Mesenchymal stem cell (in vitro differentiated cells and primary cell): ENCODE data around the gene ZNF611.
"Not testable (repeated sequence)": the region's sequence is repeated elsewhere in the genome, so short reads cannot be mapped to it uniquely, and the experiment has no call there.

Experiments used
- DNase-seq: peaks from one replicate; pipeline ENCODE4 v3.0.0-alpha.2; 2013
- H2AFZ ChIP-seq: one replicate; pipeline ENCODE4 v1.6.1; 2013; ENCODE audit warnings: low read depth, mild to moderate bottlenecking, control low read depth, inconsistent platforms, low read length, moderate library complexity
- H2AK5ac ChIP-seq: 2 replicates; pipeline ENCODE4 v1.6.1; 2013; ENCODE audit warnings: low read length, moderate library complexity, mild to moderate bottlenecking, inconsistent platforms; ENCODE audit not compliant: severe bottlenecking
- H2BK120ac ChIP-seq: one replicate; pipeline ENCODE4 v1.6.1; 2013; ENCODE audit warnings: low read depth, mild to moderate bottlenecking, inconsistent platforms, low read length, moderate library complexity
- H2BK12ac ChIP-seq, 2 experiments: one replicate each; pipeline ENCODE4 v1.6.1; 2013; ENCODE audit warnings: inconsistent platforms in 2 of 2, low read length in 2 of 2, mild to moderate bottlenecking in 2 of 2, moderate library complexity in 2 of 2, control low read depth in 1 of 2
- H2BK15ac ChIP-seq: one replicate; pipeline ENCODE4 v1.6.1; 2013; ENCODE audit warnings: mild to moderate bottlenecking, low read depth, inconsistent platforms; ENCODE audit not compliant: poor library complexity, severe bottlenecking
- H2BK5ac ChIP-seq: 2 replicates; pipeline ENCODE4 v1.6.1; 2013; ENCODE audit warnings: low read depth, mild to moderate bottlenecking, low read length, control low read depth, inconsistent platforms; ENCODE audit not compliant: poor library complexity, severe bottlenecking
- H3K14ac ChIP-seq, 2 experiments: one replicate each; pipeline ENCODE4 v1.6.1; 2013; ENCODE audit warnings: inconsistent platforms in 2 of 2, low read length in 2 of 2, control low read depth in 1 of 2, mild to moderate bottlenecking in 1 of 2, moderate library complexity in 1 of 2
- H3K18ac ChIP-seq, 2 experiments: one replicate each; pipeline ENCODE4 v1.6.1; 2013; ENCODE audit warnings: inconsistent platforms in 2 of 2, low read length in 2 of 2, control low read depth in 1 of 2, low read depth in 1 of 2, mild to moderate bottlenecking in 1 of 2
- H3K23ac ChIP-seq, 2 experiments: one replicate each; pipeline ENCODE4 v1.6.1; 2013; ENCODE audit warnings: inconsistent platforms in 2 of 2, low read length in 2 of 2, mild to moderate bottlenecking in 2 of 2, moderate library complexity in 2 of 2, control low read depth in 1 of 2
- H3K27ac ChIP-seq: 2 replicates; pipeline ENCODE4 v1.5.1; 2013; ENCODE audit warnings: mild to moderate bottlenecking, moderate library complexity, low read length, control low read depth, inconsistent platforms; ENCODE audit not compliant: poor library complexity, severe bottlenecking
- H3K27me3 ChIP-seq, 2 experiments: 2 replicates each; pipeline versions ENCODE4 v1.6.1 to v1.7.0; 2013; ENCODE audit warnings: low read length in 2 of 2, mild to moderate bottlenecking in 2 of 2, moderate library complexity in 2 of 2, control low read depth in 1 of 2, inconsistent platforms in 1 of 2; ENCODE audit not compliant: control insufficient read depth in 1 of 2, insufficient read depth in 1 of 2
- H3K36me3 ChIP-seq, 2 experiments: 2 replicates each; pipeline versions ENCODE4 v1.6.1 to v1.7.0; 2013; ENCODE audit warnings: low read length in 2 of 2, control low read depth in 1 of 2, inconsistent platforms in 1 of 2, low read depth in 1 of 2, mild to moderate bottlenecking in 1 of 2; ENCODE audit not compliant: insufficient read depth in 2 of 2, control insufficient read depth in 1 of 2
- H3K4ac ChIP-seq, 2 experiments: one replicate each; pipeline ENCODE4 v1.6.1; 2013; ENCODE audit warnings: inconsistent platforms in 2 of 2, low read length in 2 of 2, mild to moderate bottlenecking in 2 of 2, moderate library complexity in 2 of 2, control low read depth in 1 of 2, low read depth in 1 of 2
- H3K4me1 ChIP-seq: 2 replicates; pipeline ENCODE4 v1.6.1; 2013; ENCODE audit warnings: low read depth, low read length, control low read depth; ENCODE audit not compliant: control insufficient read depth, insufficient read depth
- H3K4me2 ChIP-seq: 2 replicates; pipeline ENCODE4 v1.6.1; 2013; ENCODE audit warnings: low read length, mild to moderate bottlenecking, inconsistent platforms; ENCODE audit not compliant: poor library complexity, severe bottlenecking
- H3K4me3 ChIP-seq, 2 experiments: 2 replicates each; pipeline versions ENCODE4 v1.5.1 to v1.7.0; 2013; ENCODE audit warnings: low read length in 2 of 2, mild to moderate bottlenecking in 2 of 2, control low read depth in 1 of 2, low read depth in 1 of 2; ENCODE audit not compliant: insufficient read depth in 1 of 2
- H3K79me1 ChIP-seq: replicated peaks from 2 replicates; pipeline ENCODE4 v1.6.1; 2013; ENCODE audit warnings: mild to moderate bottlenecking, control low read depth, low read length, inconsistent platforms; ENCODE audit not compliant: poor library complexity, severe bottlenecking
- H3K9ac ChIP-seq: 2 replicates; pipeline ENCODE4 v1.7.0; 2013; ENCODE audit warnings: mild to moderate bottlenecking, low read length, moderate library complexity
- H3K9me3 ChIP-seq: 2 replicates; pipeline ENCODE4 v1.7.0; 2013; ENCODE audit warnings: mild to moderate bottlenecking, low read length; ENCODE audit not compliant: control insufficient read depth
- H4K8ac ChIP-seq: one replicate; pipeline ENCODE4 v1.6.1; 2013; ENCODE audit warnings: inconsistent platforms, mild to moderate bottlenecking, low read length, moderate library complexity
- H4K91ac ChIP-seq: one replicate; pipeline ENCODE4 v1.6.1; 2013; ENCODE audit warnings: mild to moderate bottlenecking, low read length, inconsistent platforms
- WGBS: methylation state at CpG from one replicate; pipeline ENCODE4 v1.1.7; 2013; ENCODE audit warnings: mixed read lengths; 5-methylcytosine and 5-hydroxymethylcytosine counted together

The ZNF611 gene

GRCh38 chr19:52720541-52720940 is 14.3 kb downstream of the ZNF611 start:
- H3K4ac ChIP-seq, H2BK12ac ChIP-seq, H2BK120ac ChIP-seq, DNase-seq, H3K18ac ChIP-seq, H3K23ac ChIP-seq, H4K91ac ChIP-seq, H2BK5ac ChIP-seq, H2AFZ ChIP-seq, H3K27ac ChIP-seq, H3K4me3 ChIP-seq, H3K14ac ChIP-seq, H2AK5ac ChIP-seq, H3K27me3 ChIP-seq, H3K9ac ChIP-seq, H2BK15ac ChIP-seq, H4K8ac ChIP-seq, H3K4me2 ChIP-seq, H3K9me3 ChIP-seq: not testable (repeated sequence)
- 98% methylated on average over 21 of the region's 21 CpGs for WGBS
- peaks cover 12% of the 10 kb centered on the region for H3K79me1 ChIP-seq
- H3K4me1 ChIP-seq, result peaks cover 24% of the 10 kb centered on the region
- peaks cover 15 to 27% of the 10 kb centered on the region in 2 experiments for H3K36me3 ChIP-seq

- peaks cover 10% of the 10 kb centered on the region for H3K4me1 ChIP-seq
- H2BK15ac ChIP-seq, result no peak overlapping the region
- no peak overlapping the region for H4K8ac ChIP-seq
- H3K4me3 ChIP-seq, result no peak overlapping the region
- H2AK5ac ChIP-seq, result no peak overlapping the region
- H3K9ac ChIP-seq, result no peak overlapping the region
- no peak overlapping the region for H2BK120ac ChIP-seq
- no peak overlapping the region for H2BK12ac ChIP-seq
- peaks cover 40 to 44% of the 10 kb centered on the region in 2 experiments for H3K36me3 ChIP-seq
- H2BK5ac ChIP-seq, result no peak overlapping the region
- no peaks in the 10 kb centered on the region for H3K27me3 ChIP-seq
- no peak overlapping the region for H2AFZ ChIP-seq
- no peak overlapping the region for H3K4me2 ChIP-seq
- no peak overlapping the region for H3K23ac ChIP-seq
- H3K14ac ChIP-seq, result no peak overlapping the region
- H3K4ac ChIP-seq, result no peak overlapping the region
- peaks cover 14% of the 10 kb centered on the region for H3K79me1 ChIP-seq
- peaks cover 10% of the 10 kb centered on the region for H3K9me3 ChIP-seq
- H3K27ac ChIP-seq, result no peak overlapping the region
- WGBS, result 26% methylated on average over 1 of the region's 1 CpG
- H4K91ac ChIP-seq, result peak overlapping the region; percentile 23
- H3K18ac ChIP-seq, result no peak overlapping the region
- DNase-seq, result no peak
These were observed 18.3 kb downstream of the ZNF611 start for GRCh38 chr19:52716522-52716921.

GRCh38 chr19:52715902-52716301 is 18.9 kb downstream of the ZNF611 start:
- not testable (repeated sequence) for H3K18ac ChIP-seq, H3K79me1 ChIP-seq, H3K9ac ChIP-seq, H3K4ac ChIP-seq, H2BK12ac ChIP-seq, H2AK5ac ChIP-seq, H2BK5ac ChIP-seq, H3K4me3 ChIP-seq, H2AFZ ChIP-seq, H2BK120ac ChIP-seq, H3K27me3 ChIP-seq, H4K8ac ChIP-seq, H4K91ac ChIP-seq, H3K23ac ChIP-seq, H3K27ac ChIP-seq, H2BK15ac ChIP-seq, H3K4me1 ChIP-seq, H3K4me2 ChIP-seq, H3K14ac ChIP-seq
- 46% methylated on average over 4 of the region's 4 CpGs for WGBS
- Histone ChIP-seq H3K9me3 (peaks cover 17% of the 10 kb centered on the region), H3K36me3 (peaks cover 44 to 46% of the 10 kb centered on the region in 2 experiments)
- peak; percentile 48 for DNase-seq

GRCh38 chr19:52715330-52715729 is 19.5 kb downstream of the ZNF611 start:
- not testable (repeated sequence) for H3K4ac ChIP-seq, H3K4me3 ChIP-seq, H2BK5ac ChIP-seq, H3K4me2 ChIP-seq, H2BK120ac ChIP-seq, H3K23ac ChIP-seq, H2AK5ac ChIP-seq, H2BK15ac ChIP-seq, H2AFZ ChIP-seq, H3K18ac ChIP-seq, H4K91ac ChIP-seq, DNase-seq, H3K4me1 ChIP-seq, H3K27ac ChIP-seq, H3K14ac ChIP-seq, H3K79me1 ChIP-seq, H2BK12ac ChIP-seq, H3K27me3 ChIP-seq, H4K8ac ChIP-seq, H3K9ac ChIP-seq
- Histone ChIP-seq H3K9me3 (peaks cover 20% of the 10 kb centered on the region), H3K36me3 (peaks cover 43 to 52% of the 10 kb centered on the region in 2 experiments)
- WGBS, result 98% methylated on average over 3 of the region's 5 CpGs
